ENCODE data around the gene HDAC7.
"Not testable (repeated sequence)": the region's sequence is repeated elsewhere in the genome, so short reads cannot be mapped to it uniquely, and the experiment has no call there.

HDAC7 gene

DNA sequence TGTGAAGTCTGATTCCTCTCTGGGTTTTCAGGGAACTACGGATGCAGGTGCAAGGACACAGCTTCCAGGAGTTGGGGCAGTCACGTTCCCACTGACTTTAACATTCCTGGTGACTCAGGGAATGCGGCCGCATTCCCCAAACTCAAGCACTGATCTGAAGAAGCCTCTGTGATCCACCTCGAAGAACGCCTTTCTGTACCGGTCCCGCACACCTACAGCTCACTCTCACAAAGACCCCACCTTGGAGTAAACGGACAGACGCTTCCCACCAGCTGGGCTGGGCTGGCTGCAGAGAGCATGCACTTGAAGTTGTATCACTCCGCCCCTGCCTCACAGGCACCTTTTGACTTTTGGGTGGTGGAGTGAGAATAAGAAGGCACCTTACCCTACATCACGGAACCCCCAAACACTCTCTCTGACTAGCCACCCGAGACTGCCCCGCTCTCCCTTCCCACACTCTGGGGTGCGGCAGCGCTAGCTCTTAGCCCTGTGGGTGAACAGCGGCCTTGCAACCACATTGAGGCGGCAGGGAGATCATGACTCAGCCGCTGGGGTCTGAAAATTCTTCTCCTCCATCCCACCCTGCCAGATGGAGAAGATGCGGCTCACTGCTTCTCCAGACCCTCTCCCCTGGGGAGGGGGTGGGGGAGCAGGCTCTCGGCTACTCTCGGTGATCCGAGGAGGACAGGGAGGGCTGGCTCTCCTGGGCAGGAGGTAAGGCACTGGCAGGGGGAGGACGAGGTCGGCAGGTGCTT lies 23.7 kb upstream of the HDAC7 start:
- no peak for DNase-seq (ENCODE audit: low read depth)
- TF ChIP-seq, protein P1, sequence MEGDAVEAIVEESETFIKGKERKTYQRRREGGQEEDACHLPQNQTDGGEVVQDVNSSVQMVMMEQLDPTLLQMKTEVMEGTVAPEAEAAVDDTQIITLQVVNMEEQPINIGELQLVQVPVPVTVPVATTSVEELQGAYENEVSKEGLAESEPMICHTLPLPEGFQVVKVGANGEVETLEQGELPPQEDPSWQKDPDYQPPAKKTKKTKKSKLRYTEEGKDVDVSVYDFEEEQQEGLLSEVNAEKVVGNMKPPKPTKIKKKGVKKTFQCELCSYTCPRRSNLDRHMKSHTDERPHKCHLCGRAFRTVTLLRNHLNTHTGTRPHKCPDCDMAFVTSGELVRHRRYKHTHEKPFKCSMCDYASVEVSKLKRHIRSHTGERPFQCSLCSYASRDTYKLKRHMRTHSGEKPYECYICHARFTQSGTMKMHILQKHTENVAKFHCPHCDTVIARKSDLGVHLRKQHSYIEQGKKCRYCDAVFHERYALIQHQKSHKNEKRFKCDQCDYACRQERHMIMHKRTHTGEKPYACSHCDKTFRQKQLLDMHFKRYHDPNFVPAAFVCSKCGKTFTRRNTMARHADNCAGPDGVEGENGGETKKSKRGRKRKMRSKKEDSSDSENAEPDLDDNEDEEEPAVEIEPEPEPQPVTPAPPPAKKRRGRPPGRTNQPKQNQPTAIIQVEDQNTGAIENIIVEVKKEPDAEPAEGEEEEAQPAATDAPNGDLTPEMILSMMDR (IDR thresholded peaks at IDR 0.05; ENCODE audit: low read length, missing control alignments): no peak
- H3K4me3 ChIP-seq (replicated peaks; ENCODE audit: low read depth, low read length): no peak overlapping the region

DNA sequence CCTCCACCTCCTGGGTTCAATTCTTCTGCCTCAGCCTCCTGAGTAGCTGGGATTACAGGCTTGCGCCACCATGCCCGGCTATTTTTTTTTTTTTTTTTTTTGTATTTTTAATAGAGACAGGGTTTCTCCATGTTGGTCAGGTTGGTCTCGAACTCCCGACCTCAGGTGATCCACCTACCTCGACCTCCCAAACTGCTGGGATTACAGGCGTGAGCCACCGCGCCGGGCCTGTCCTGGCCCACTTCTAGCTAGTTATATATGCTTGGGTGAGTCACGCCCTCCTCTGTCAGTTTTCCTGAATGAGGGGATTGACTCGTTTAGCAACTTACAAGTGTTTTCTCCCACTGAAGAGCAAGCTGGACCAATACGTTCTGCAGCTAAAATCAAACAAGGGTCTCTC lies 22.8 kb upstream of the HDAC7 start:
- not testable (repeated sequence) for H3K4me3 ChIP-seq (replicated peaks; ENCODE audit: low read depth, low read length); DNase-seq (ENCODE audit: low read depth)

DNA sequence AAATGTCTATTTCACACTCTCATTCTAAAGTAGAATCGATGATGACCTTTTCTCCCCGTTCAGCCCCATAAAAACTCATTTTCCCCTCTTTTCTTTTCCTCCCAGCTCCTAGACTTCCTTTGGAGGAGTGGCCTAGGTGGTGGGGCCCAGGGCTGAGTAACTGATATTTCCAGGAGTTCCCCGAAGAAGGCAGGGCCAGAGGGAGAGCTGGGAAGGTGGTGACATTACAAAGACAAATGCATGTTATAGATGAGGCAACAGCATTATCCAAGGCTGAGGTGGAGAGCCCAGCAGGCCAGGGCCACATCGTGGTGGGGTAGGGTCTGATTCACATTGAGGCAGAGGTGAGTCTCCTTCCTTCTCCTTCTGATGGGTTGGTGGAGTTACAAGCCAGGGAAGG lies 22.2 kb upstream of the HDAC7 start:
- TF ChIP-seq, protein P1 (IDR thresholded peaks at IDR 0.05; ENCODE audit: low read length, missing control alignments): no peak
- no peak overlapping the region for H3K4me3 ChIP-seq (replicated peaks; ENCODE audit: low read depth, low read length)
- DNase-seq (ENCODE audit: low read depth): peak; percentile 49

DNA sequence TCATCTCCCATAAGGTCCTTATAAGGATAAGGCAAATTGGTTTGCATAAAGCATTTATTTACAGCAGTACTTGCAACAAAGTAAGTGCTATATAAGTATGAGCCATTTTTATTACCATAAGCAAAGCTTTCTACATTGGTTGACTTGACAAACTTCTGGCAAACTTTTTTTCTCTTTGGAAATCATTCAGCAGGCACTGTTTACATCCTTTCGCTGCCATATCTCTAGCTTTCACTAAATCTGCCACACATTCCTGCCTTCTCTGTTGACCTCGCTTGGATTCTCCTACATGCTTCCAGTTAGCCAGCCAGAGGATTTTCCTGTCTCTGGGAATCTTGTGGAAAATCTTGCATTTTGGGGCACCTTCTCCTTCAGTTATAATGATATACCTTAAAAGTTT lies 21.8 kb upstream of the HDAC7 start:
- peak; percentile 33 for DNase-seq (ENCODE audit: low read depth)
- H3K4me3 ChIP-seq (replicated peaks; ENCODE audit: low read depth, low read length): no peak overlapping the region
- TF ChIP-seq, protein P1 (IDR thresholded peaks at IDR 0.05; ENCODE audit: low read length, missing control alignments): no peak

DNA sequence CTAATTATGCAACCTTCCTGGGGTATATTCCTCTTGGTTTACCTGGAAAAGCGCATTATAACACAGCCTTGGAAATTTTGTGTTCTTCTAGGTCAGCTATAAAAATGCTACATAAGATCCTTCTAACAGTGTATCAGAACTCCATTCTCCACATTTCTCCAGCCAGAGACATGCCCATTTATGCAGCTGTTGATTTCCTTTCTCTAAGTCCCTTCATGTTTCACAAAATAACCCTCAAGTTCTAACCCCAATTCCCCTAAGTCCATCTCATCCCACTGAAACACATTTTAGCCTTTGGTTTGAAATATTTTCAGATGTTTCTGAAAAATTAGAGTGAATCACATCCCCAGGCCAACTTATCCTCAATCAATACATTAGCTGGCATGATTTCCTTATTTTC lies 20.9 kb upstream of the HDAC7 start:
- TF ChIP-seq, protein P1 (IDR thresholded peaks at IDR 0.05; ENCODE audit: low read length, missing control alignments): no peak
- no peak for DNase-seq (ENCODE audit: low read depth)

DNA sequence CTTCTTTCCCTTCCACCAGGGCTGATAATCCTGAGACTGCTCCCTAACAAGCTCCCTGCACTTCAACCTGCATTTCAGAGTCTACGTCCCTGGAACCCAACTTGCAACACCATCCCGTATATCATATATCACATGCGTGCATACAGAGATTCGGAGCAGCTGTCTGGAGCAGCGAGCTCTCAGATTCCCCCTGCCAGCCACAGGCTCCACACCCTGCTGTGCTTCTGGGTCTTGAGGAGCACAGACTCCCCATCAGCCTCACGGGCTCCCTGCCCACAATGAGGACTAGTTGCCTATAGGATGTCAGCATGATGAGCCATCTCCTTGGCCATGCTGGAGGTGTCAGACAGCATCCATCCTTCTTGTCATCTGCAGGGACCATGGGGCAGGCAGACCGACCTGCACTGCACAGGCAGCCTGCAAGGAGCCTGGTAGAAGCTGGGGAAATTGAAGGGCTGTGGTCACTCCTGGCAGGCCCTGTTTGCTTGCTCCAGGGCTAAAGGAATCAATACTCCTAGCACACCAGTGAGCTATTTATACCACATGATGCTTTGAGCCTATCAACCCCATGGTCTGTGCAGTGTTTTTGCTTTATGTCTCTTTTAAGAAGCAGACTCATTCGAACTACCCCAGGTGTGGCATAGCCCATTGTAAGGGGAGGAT lies 19.6 kb upstream of the HDAC7 start:
- TF ChIP-seq, protein P1 (IDR thresholded peaks at IDR 0.05; ENCODE audit: low read length, missing control alignments): no peak
- DNase-seq (ENCODE audit: low read depth): no peak
- no peak overlapping the region for H3K4me3 ChIP-seq (replicated peaks; ENCODE audit: low read depth, low read length)

More for the DNA sequence above, 20.9 kb upstream of the HDAC7 start:
- H3K4me3 ChIP-seq (replicated peaks; ENCODE audit: low read depth, low read length): no peak overlapping the region

DNA sequence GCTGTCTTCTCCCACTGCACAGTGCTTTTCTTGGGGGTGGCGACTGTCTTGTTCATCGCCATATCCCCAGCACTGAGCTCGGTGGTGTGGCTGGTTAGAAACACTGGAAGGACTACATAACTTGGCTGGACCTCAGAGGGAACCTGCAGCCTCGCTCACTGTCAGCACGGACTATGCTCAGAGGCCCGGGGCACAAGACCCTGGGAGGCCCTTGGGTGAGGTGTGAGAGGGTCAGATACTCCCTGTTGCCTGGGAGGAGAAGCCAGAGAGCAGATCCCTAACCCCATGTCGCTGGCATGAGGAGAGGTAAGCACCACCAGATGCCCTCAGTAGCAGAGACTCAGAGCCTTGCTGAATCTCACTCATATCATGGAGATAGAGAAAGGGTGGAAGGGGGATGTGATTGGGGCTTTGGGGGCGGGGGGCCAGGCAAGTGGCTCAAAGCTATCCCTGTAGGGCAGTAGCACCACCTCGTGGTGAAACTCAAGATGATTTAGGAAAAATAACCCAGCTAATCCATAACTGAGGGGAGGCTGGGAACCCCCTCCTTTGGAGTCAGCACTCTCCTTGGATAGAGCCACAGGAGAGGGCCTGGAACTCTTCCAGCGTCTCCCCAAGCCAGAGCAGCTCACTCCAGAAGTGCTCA lies 18.7 kb upstream of the HDAC7 start:
- TF ChIP-seq, protein P1 (IDR thresholded peaks at IDR 0.05; ENCODE audit: low read length, missing control alignments): peak; percentile 38
- no peak overlapping the region for H3K4me3 ChIP-seq (replicated peaks; ENCODE audit: low read depth, low read length)
- peak; percentile 57 for DNase-seq (ENCODE audit: low read depth)

Data from fibroblast of pulmonary artery (primary cell).